NB4 (cell line): Measurements from ENCODE around the gene DLEC1.

Experiments used
- DNase-seq: peaks from one replicate; pipeline ENCODE4 v3.0.0; 2010; ENCODE audit warnings: low read depth
- H3K4me3 ChIP-seq: one replicate; pipeline ENCODE4 v1.5.1; 2011; ENCODE audit warnings: mild to moderate bottlenecking, low read depth, low read length, moderate library complexity
- MYC ChIP-seq: IDR thresholded peaks from 2 replicates; pipeline ENCODE4 v1.6.1; 2011; ENCODE audit warnings: low read depth, low read length
- POLR2A ChIP-seq: IDR thresholded peaks from 2 replicates; pipeline ENCODE4 v1.6.1; 2011; ENCODE audit warnings: mild to moderate bottlenecking; ENCODE audit not compliant: insufficient read length; ENCODE audit errors: extremely low read depth
- TF ChIP-seq, protein P1 (sequence below): IDR thresholded peaks from 2 replicates; pipeline ENCODE4 v1.6.1; 2011; ENCODE audit warnings: low read depth, low read length
- TF ChIP-seq, protein P2 (sequence below): IDR thresholded peaks from one replicate; pipeline ENCODE4 v1.5.1; 2012; ENCODE audit warnings: low read depth, low read length

Gene DLEC1

DNA sequence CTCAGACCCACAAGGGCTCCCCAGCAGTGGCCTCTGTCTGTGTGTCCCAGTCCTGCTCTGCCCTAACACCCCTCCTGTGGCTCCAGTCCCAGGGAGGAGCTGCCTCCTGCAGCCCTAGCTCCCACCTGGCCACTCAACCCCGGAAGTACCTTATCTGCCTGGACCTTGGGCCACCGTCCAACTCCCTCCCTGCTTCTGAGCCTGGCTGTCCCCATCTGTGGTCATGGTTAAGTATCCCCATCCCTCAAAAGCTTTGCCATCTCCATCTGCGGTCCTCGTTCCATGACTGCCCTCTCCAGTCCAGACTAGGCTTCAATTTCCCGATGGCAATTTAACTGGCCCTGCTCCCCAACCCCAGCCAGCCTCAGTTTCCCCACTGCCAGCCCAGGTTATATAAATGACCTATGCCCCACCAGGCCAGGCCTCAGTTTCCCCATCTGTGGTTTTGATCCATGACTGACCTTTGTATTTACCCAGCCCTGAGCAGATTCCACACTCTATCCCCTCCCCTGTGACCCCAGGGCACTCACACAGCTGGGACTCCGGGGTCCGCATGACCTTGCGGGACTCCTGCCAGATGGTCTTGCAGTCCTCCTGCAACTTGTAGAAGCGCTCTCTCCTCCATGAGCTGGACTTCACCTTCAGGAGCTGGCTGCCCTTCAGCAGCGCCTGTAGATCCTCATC is 19.2 kb upstream of the DLEC1 start:
- no peak overlapping the region for H3K4me3 ChIP-seq
- TF ChIP-seq, protein P1, sequence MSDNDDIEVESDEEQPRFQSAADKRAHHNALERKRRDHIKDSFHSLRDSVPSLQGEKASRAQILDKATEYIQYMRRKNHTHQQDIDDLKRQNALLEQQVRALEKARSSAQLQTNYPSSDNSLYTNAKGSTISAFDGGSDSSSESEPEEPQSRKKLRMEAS, result no peak
- no peak for TF ChIP-seq POLR2A
- DNase-seq, result no peak

- TF ChIP-seq MYC (no peak), POLR2A (no peak)
- TF ChIP-seq, protein P1, result no peak
- TF ChIP-seq, protein P2, sequence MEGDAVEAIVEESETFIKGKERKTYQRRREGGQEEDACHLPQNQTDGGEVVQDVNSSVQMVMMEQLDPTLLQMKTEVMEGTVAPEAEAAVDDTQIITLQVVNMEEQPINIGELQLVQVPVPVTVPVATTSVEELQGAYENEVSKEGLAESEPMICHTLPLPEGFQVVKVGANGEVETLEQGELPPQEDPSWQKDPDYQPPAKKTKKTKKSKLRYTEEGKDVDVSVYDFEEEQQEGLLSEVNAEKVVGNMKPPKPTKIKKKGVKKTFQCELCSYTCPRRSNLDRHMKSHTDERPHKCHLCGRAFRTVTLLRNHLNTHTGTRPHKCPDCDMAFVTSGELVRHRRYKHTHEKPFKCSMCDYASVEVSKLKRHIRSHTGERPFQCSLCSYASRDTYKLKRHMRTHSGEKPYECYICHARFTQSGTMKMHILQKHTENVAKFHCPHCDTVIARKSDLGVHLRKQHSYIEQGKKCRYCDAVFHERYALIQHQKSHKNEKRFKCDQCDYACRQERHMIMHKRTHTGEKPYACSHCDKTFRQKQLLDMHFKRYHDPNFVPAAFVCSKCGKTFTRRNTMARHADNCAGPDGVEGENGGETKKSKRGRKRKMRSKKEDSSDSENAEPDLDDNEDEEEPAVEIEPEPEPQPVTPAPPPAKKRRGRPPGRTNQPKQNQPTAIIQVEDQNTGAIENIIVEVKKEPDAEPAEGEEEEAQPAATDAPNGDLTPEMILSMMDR, result no peak
- DNase-seq, result no peak
- H3K4me3 ChIP-seq, result no peak overlapping the region
Measured at GRCh38 chr3:38020342-38020726, 18.7 kb upstream of the DLEC1 start.

DNA sequence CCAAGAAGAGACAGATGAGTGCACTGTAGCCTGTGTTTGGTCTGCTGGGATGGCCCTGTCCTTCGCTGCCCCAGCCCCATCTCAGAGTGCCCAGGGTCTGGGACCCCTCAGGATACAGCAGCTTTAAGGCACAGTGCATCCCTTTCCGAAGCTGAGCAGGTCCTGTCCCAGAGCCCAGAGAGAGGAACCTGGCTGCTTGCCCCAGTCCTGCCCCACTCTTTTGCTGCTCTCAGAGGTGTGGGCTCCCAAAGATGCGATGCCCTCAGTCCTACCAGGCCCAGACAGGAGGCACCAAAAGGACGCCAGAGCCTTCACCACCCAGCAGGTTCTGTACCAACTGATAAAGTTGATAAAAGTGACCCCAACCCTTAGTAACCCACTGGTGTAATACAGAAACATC is 17.8 kb upstream of the DLEC1 start:
- TF ChIP-seq MYC (no peak), POLR2A (no peak)
- no peak for DNase-seq
- no peak overlapping the region for H3K4me3 ChIP-seq

GRCh38 chr3:38022301-38022700 is 16.7 kb upstream of the DLEC1 start:
- H3K4me3 ChIP-seq, result no peak overlapping the region
- no peak for DNase-seq
- TF ChIP-seq POLR2A (no peak), MYC (no peak)
- TF ChIP-seq, protein P2, result no peak
- TF ChIP-seq, protein P1, result no peak

- no peak overlapping the region for H3K4me3 ChIP-seq
- TF ChIP-seq, protein P1, result no peak
- TF ChIP-seq, protein P2, result no peak
- TF ChIP-seq POLR2A (no peak), MYC (no peak)
- no peak for DNase-seq
Measured at GRCh38 chr3:38022896-38023709, 15.9 kb upstream of the DLEC1 start.

GRCh38 chr3:38026856-38027255 is 12.2 kb upstream of the DLEC1 start:
- no peak for DNase-seq
- no peak overlapping the region for H3K4me3 ChIP-seq
- TF ChIP-seq, protein P1, result no peak
- TF ChIP-seq MYC (no peak), POLR2A (no peak)
- TF ChIP-seq, protein P2, result no peak
